Inferior parietal cortex (tissue), 1 donor: ENCODE measurements around the gene SPOP.
"Not testable (repeated sequence)": the region's sequence is repeated elsewhere in the genome, so short reads cannot be mapped to it uniquely, and the experiment has no call there.

Experiments used
- DNase-seq: peaks from one replicate; pipeline ENCODE4 v3.0.0-alpha.2; 2016; ENCODE audit errors: extremely low spot score

Gene SPOP

GRCh38 chr17:49551221-49552069 is 126.5 kb downstream of the SPOP start:
- DNase-seq = no peak

GRCh38 chr17:49550764-49551163 is 127.1 kb downstream of the SPOP start:
- not testable (repeated sequence) for DNase-seq

- DNase-seq = no peak
These were observed 127.9 kb downstream of the SPOP start for GRCh38 chr17:49549691-49550678.

- no peak for DNase-seq
These were observed 128.6 kb downstream of the SPOP start for GRCh38 chr17:49549311-49549605.
